Trophoblast cell (in vitro differentiated cells and primary cell): Measurements from ENCODE around the gene AQP1.
A peak's percentile ranks its signal among the peaks of the same experiment; 100 is the strongest.

Experiments used
- DNase-seq, 2 donors: peaks; one replicate each; pipeline ENCODE4 v3.0.0-alpha.2; 2016
- H2AFZ ChIP-seq: 2 replicates; pipeline ENCODE4 v1.6.1; 2013; ENCODE audit warnings: low read length, moderate library complexity, mild to moderate bottlenecking; ENCODE audit not compliant: insufficient read depth, poor library complexity
- H2AK5ac ChIP-seq: 2 replicates; pipeline ENCODE4 v1.6.1; 2013; ENCODE audit warnings: mild to moderate bottlenecking, low read length
- H2BK120ac ChIP-seq: 2 replicates; pipeline ENCODE4 v1.6.1; 2013; ENCODE audit warnings: low read length, mild to moderate bottlenecking, moderate library complexity; ENCODE audit not compliant: insufficient read depth, poor library complexity
- H2BK12ac ChIP-seq: 2 replicates; pipeline ENCODE4 v1.6.1; 2013; ENCODE audit warnings: mild to moderate bottlenecking, low read length, moderate library complexity
- H2BK5ac ChIP-seq: 2 replicates; pipeline ENCODE4 v1.6.1; 2013; ENCODE audit warnings: low read length, low read depth, moderate library complexity, mild to moderate bottlenecking; ENCODE audit not compliant: poor library complexity
- H3K14ac ChIP-seq: 2 replicates; pipeline ENCODE4 v1.6.1; 2013; ENCODE audit warnings: mild to moderate bottlenecking, low read length
- H3K18ac ChIP-seq: 2 replicates; pipeline ENCODE4 v1.6.1; 2013; ENCODE audit warnings: mild to moderate bottlenecking, low read length
- H3K23ac ChIP-seq: 2 replicates; pipeline ENCODE4 v1.6.1; 2013; ENCODE audit warnings: low read length
- H3K27ac ChIP-seq: 2 replicates; pipeline ENCODE4 v1.5.1; 2013; ENCODE audit warnings: low read depth, mild to moderate bottlenecking, inconsistent platforms, low read length, moderate library complexity
- H3K27me3 ChIP-seq: 2 replicates; pipeline ENCODE4 v1.6.1; 2013; ENCODE audit warnings: inconsistent platforms, mild to moderate bottlenecking, low read length, moderate library complexity; ENCODE audit not compliant: insufficient read depth
- H3K36me3 ChIP-seq, 2 experiments: 1 replicate in 1 of 2; 2 replicates in 1 of 2; pipeline ENCODE4 v1.6.1; 2013; ENCODE audit warnings: low read length in 2 of 2, mild to moderate bottlenecking in 2 of 2, moderate library complexity in 1 of 2; ENCODE audit not compliant: insufficient read depth in 2 of 2, control insufficient read depth in 1 of 2
- H3K4ac ChIP-seq: 2 replicates; pipeline ENCODE4 v1.6.1; 2013; ENCODE audit warnings: low read depth, mild to moderate bottlenecking, low read length, moderate library complexity
- H3K4me1 ChIP-seq, 2 experiments: 1 replicate in 1 of 2; 2 replicates in 1 of 2; pipeline ENCODE4 v1.6.1; 2013; ENCODE audit warnings: low read length in 2 of 2, mild to moderate bottlenecking in 2 of 2, moderate library complexity in 1 of 2; ENCODE audit not compliant: insufficient read depth in 2 of 2, control insufficient read depth in 1 of 2
- H3K4me2 ChIP-seq: 2 replicates; pipeline ENCODE4 v1.6.1; 2013; ENCODE audit warnings: inconsistent platforms, mild to moderate bottlenecking, low read length, moderate library complexity
- H3K4me3 ChIP-seq: 2 replicates; pipeline ENCODE4 v1.5.1; 2013; ENCODE audit warnings: mild to moderate bottlenecking, low read depth, low read length, inconsistent platforms
- H3K79me1 ChIP-seq: one replicate; pipeline ENCODE4 v1.6.1; 2013; ENCODE audit warnings: low read length
- H3K79me2 ChIP-seq: 2 replicates; pipeline ENCODE4 v1.6.1; 2013; ENCODE audit warnings: low read length, mild to moderate bottlenecking; ENCODE audit not compliant: control insufficient read depth, insufficient read depth, poor library complexity
- H3K9ac ChIP-seq: 2 replicates; pipeline ENCODE4 v1.6.1; 2013; ENCODE audit warnings: mild to moderate bottlenecking, low read length
- H3K9me3 ChIP-seq: 2 replicates; pipeline ENCODE4 v1.6.1; 2013; ENCODE audit warnings: low read depth, mild to moderate bottlenecking, control low read depth, inconsistent platforms, low read length; ENCODE audit not compliant: insufficient read depth
- H4K12ac ChIP-seq: 2 replicates; pipeline ENCODE4 v1.6.1; 2013; ENCODE audit warnings: low read depth, mild to moderate bottlenecking, low read length, moderate library complexity
- H4K8ac ChIP-seq: 2 replicates; pipeline ENCODE4 v1.6.1; 2013; ENCODE audit warnings: low read depth, mild to moderate bottlenecking, low read length, moderate library complexity
- H4K91ac ChIP-seq: one replicate; pipeline ENCODE4 v1.6.1; 2013; ENCODE audit warnings: low read depth, mild to moderate bottlenecking, low read length, moderate library complexity
- WGBS: extraction: QIAGEN DNeasy Blood & Tissue Kit; methylation state at CpG from one replicate; pipeline ENCODE4 v1.1.7; 2013; ENCODE audit warnings: missing lambda C conversion rate; ENCODE audit not compliant: insufficient read length, insufficient coverage; ENCODE audit errors: extremely low coverage; 5-methylcytosine and 5-hydroxymethylcytosine counted together

AQP1 gene

DNA sequence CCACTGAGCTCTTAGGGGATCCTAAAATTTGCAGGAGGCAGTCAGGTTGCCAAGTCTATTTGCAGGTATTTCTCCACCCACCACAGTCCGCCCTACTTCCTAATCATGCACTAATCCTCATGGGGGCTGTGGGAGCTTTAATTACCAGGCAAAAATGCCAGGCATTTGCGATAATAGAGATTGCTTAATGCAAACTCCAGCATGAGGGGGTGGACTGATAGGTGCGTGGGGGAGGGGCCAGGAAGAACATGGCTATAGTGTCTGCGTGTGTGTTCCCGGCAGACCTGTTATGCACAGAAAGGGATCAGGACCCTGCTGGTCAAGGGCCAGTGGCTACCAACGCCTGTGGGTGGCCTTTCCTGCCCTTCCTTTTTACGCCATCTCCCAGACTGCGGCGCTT lies 15.6 kb upstream of the AQP1 start:
- H3K27me3 ChIP-seq, result no peaks in the 10 kb centered on the region
- H3K23ac ChIP-seq, result no peak overlapping the region
- no peak overlapping the region for H2BK12ac ChIP-seq
- H3K4ac ChIP-seq, result no peak overlapping the region
- no peak overlapping the region for H3K14ac ChIP-seq
- H4K12ac ChIP-seq, result no peak overlapping the region
- no peak overlapping the region for H3K18ac ChIP-seq
- no peak overlapping the region for H3K4me2 ChIP-seq
- no peak overlapping the region for H3K4me3 ChIP-seq
- no peak overlapping the region for H3K9ac ChIP-seq
- peak; percentile 75 to 77 for DNase-seq
- no peaks in the 10 kb centered on the region for H3K36me3 ChIP-seq
- H3K79me1 ChIP-seq, result no peaks in the 10 kb centered on the region
- WGBS, result no CpG with 5 or more reads among the region's 9 CpGs
- H3K4me1 ChIP-seq, result peaks cover 4 to 6% of the 10 kb centered on the region in 2 experiments
- no peak overlapping the region for H4K8ac ChIP-seq
- H2BK5ac ChIP-seq, result no peak overlapping the region
- no peak overlapping the region for H4K91ac ChIP-seq
- H2AK5ac ChIP-seq, result no peak overlapping the region
- no peak overlapping the region for H2BK120ac ChIP-seq
- H3K9me3 ChIP-seq, result peaks cover 3% of the 10 kb centered on the region
- H2AFZ ChIP-seq, result no peak overlapping the region
- H3K27ac ChIP-seq, result no peak overlapping the region
- H3K79me2 ChIP-seq, result no peaks in the 10 kb centered on the region

DNA sequence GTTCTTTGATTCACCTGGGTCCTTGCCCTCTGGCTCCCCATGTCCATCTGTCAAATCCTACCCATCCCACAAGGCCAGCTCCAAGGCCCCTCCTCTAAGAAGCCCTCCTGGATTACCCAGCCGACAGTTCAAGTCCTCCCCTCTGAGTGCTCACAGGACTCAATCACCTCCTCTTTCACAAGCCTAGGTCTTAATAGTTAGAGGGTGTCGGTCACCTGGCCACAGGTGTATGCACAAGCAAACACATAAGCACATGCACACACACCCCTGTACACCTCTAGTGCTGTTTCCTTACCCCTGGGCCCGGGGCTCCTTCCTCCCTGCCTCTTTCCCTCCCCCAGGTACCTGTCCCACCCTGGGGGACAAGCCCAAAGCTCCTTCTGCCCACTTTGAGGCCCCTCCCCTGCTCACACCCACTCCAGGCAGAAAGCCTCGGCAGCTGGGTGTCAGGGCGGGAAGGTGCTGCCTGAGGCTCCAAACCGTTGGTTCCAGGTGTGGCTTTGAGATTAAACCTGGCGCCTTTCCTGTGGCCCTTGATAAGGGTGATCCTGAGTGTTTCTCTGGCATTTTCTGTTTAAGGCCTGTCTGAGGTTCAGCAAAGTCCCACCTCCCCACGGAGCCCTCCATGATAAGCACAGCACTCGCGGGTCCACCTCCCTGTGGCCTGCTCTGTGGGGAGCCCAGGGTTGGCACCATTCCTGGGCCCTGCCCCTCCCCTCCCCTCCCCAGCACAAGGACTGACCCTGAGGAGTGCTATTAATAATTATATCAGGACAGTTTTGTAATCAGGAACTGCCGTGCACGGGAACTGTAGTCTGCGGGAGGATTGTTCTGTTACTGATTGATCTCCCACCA lies 14.6 kb upstream of the AQP1 start:
- no peak overlapping the region for H4K91ac ChIP-seq
- DNase-seq, result peak in 1 of 2 donors; percentile 11
- H2AFZ ChIP-seq, result no peak overlapping the region
- H3K36me3 ChIP-seq, result no peaks in the 10 kb centered on the region
- H3K14ac ChIP-seq, result no peak overlapping the region
- no peak overlapping the region for H2BK12ac ChIP-seq
- WGBS, result no CpG with 5 or more reads among the region's 13 CpGs
- H3K9me3 ChIP-seq, result peaks cover 3% of the 10 kb centered on the region
- peaks cover 4 to 6% of the 10 kb centered on the region in 2 experiments for H3K4me1 ChIP-seq
- H3K27me3 ChIP-seq, result no peaks in the 10 kb centered on the region
- H3K4ac ChIP-seq, result no peak overlapping the region
- no peak overlapping the region for H4K12ac ChIP-seq
- H3K79me2 ChIP-seq, result no peaks in the 10 kb centered on the region
- H3K79me1 ChIP-seq, result no peaks in the 10 kb centered on the region
- no peak overlapping the region for H3K27ac ChIP-seq
- no peak overlapping the region for H4K8ac ChIP-seq
- no peak overlapping the region for H3K4me3 ChIP-seq
- no peak overlapping the region for H2BK120ac ChIP-seq
- H2BK5ac ChIP-seq, result no peak overlapping the region
- no peak overlapping the region for H3K18ac ChIP-seq
- no peak overlapping the region for H2AK5ac ChIP-seq
- H3K23ac ChIP-seq, result no peak overlapping the region
- no peak overlapping the region for H3K4me2 ChIP-seq
- H3K9ac ChIP-seq, result no peak overlapping the region

DNA sequence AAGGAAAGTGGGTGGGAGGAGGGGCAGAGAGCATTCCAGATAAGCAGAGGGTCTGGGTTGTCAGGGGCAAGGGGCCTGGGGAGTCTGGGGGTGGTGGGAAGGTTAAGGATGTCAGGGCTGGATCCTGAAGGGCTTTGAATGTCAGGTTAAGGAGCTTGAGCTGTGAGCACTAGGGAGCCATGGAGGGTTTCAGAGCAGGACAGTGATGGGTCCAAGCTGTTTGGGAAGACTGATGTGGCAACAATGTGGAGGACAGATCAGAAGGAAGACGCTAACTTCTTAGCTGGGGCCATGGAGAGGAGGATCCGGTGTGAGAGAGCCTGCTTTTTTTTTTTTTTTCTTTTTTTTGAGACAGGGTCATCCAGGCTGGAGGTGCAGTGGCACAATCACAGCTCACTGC lies 13.9 kb upstream of the AQP1 start:
- no peaks in the 10 kb centered on the region for H3K79me1 ChIP-seq

DNA sequence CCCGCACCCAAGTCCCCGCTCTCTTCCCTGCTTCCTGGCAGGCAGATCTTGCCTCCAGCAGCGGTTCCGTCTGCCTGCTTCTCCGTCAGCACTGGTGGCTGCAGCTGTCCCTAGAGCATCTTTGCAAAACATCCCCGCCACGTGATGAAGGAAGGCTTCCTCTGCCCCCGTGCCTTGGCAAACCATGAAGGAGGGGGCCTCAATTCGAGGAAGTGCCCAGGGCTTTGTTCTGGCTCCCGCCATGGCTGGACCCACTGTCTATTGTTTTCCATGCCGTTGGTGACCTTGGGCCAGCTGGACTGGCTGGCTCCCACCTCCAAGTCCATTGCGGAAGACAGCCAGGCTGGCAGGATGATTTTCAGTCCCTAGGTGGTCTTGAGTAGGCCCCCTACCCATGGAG lies 13.2 kb upstream of the AQP1 start:
- H3K27ac ChIP-seq, result no peak overlapping the region
- H3K79me1 ChIP-seq, result no peaks in the 10 kb centered on the region
- H2BK120ac ChIP-seq, result no peak overlapping the region
- H3K23ac ChIP-seq, result no peak overlapping the region
- no peak overlapping the region for H2AK5ac ChIP-seq
- no peak overlapping the region for H4K8ac ChIP-seq
- no peak overlapping the region for H2BK5ac ChIP-seq
- H3K14ac ChIP-seq, result no peak overlapping the region
- H4K12ac ChIP-seq, result no peak overlapping the region
- no peak overlapping the region for H3K18ac ChIP-seq
- H4K91ac ChIP-seq, result no peak overlapping the region
- no peak overlapping the region for H3K4me2 ChIP-seq
- no peak overlapping the region for H2AFZ ChIP-seq
- H3K4me3 ChIP-seq, result no peak overlapping the region
- H3K4ac ChIP-seq, result no peak overlapping the region
- peaks cover 4 to 6% of the 10 kb centered on the region in 2 experiments for H3K4me1 ChIP-seq
- DNase-seq, result no peak
- no peak overlapping the region for H3K9ac ChIP-seq
- H3K9me3 ChIP-seq, result no peaks in the 10 kb centered on the region
- no peak overlapping the region for H2BK12ac ChIP-seq
- no CpG with 5 or more reads among the region's 12 CpGs for WGBS
- no peaks in the 10 kb centered on the region for H3K27me3 ChIP-seq
- H3K79me2 ChIP-seq, result no peaks in the 10 kb centered on the region
- H3K36me3 ChIP-seq, result no peaks in the 10 kb centered on the region

More for the DNA sequence above, 13.9 kb upstream of the AQP1 start:
- Histone ChIP-seq H4K12ac (no peak overlapping the region), H2AFZ (no peak overlapping the region), H3K4me1 (peaks cover 4 to 6% of the 10 kb centered on the region in 2 experiments), H2BK5ac (no peak overlapping the region), H2AK5ac (no peak overlapping the region), H3K27ac (no peak overlapping the region), H3K27me3 (no peaks in the 10 kb centered on the region), H4K8ac (no peak overlapping the region), H4K91ac (no peak overlapping the region), H3K4me2 (no peak overlapping the region), H3K18ac (no peak overlapping the region), H3K9ac (no peak overlapping the region), H3K4me3 (no peak overlapping the region), H3K36me3 (no peaks in the 10 kb centered on the region), H2BK120ac (no peak overlapping the region), H3K79me2 (no peaks in the 10 kb centered on the region), H3K9me3 (peaks cover 3% of the 10 kb centered on the region), H2BK12ac (no peak overlapping the region), H3K4ac (no peak overlapping the region), H3K23ac (no peak overlapping the region), H3K14ac (no peak overlapping the region)
- WGBS, result no CpG with 5 or more reads among the region's 2 CpGs
- DNase-seq, result no peak
